ENCODE results near the gene ZNF672. TPM values are rescaled to one million over a fixed set of nuclear protein-coding genes. Genes with fewer than 3 reads are reported as not detected.

The ZNF672 gene
- total and polyA plus RNA-seq, 12 donors: 16.1 to 44.4 (median 36.7) TPM

GRCh38 chr1:248818505-248819374, 19.3 kb upstream of the ZNF672 start:
- ATAC-seq (peak in 4 of 8 donors; percentile 7 to 37 (median 14)), DNase-seq (no peak)
- Histone ChIP-seq H3K4me1 (peaks cover 5 to 75% (median 52%) of the 10 kb centered on the region in 9 donors), H3K27me3 (no peaks in the 10 kb centered on the region), H3K9me3 (no peaks in the 10 kb centered on the region), H3K4me3 (no peak overlapping the region), H3K36me3 (peaks cover 0 to 87% (median 22%) of the 10 kb centered on the region in 9 donors), H3K27ac (peak overlapping the region in 3 of 10 donors; percentile 22 to 58 (median 41))
- TF ChIP-seq CTCF (IDR thresholded peaks at IDR 0.05): no peak
- 53 to 60% methylated on average over 5 of the region's 5 CpGs for WGBS, 2 donors
- intact Hi-C loops (cut with DNase I): no loop called here

GRCh38 chr1:248820041-248820585, 17.9 kb upstream of the ZNF672 start:
- WGBS, 2 donors: 80 to 82% methylated on average over 7 of the region's 7 CpGs
- no peak for TF ChIP-seq CTCF (IDR thresholded peaks at IDR 0.05)
- Histone ChIP-seq H3K27ac (peak overlapping the region in 2 of 10 donors; percentile 25 to 53), H3K4me1 (peaks cover 18 to 89% (median 65%) of the 10 kb centered on the region in 9 donors), H3K4me3 (no peak overlapping the region), H3K27me3 (no peaks in the 10 kb centered on the region), H3K9me3 (no peaks in the 10 kb centered on the region), H3K36me3 (peaks cover 0 to 84% (median 11%) of the 10 kb centered on the region in 9 donors)
- no peak for ATAC-seq
- DNase-seq: no peak
- intact Hi-C loops (cut with DNase I): no loop called here

GRCh38 chr1:248821101-248821500, 16.9 kb upstream of the ZNF672 start:
- intact Hi-C loops (cut with DNase I): no loop called here

More at GRCh38 chr1:248821101-248821500, 16.9 kb upstream of the ZNF672 start:
- peaks cover 19 to 90% (median 67%) of the 10 kb centered on the region in 9 donors for H3K4me1 ChIP-seq
- no peaks in the 10 kb centered on the region for H3K27me3 ChIP-seq
- peak overlapping the region in 6 of 10 donors; percentile 25 to 55 (median 50) for H3K27ac ChIP-seq
- no peak overlapping the region for H3K4me3 ChIP-seq
- TF ChIP-seq CTCF (IDR thresholded peaks at IDR 0.05): no peak
- H3K9me3 ChIP-seq: no peaks in the 10 kb centered on the region
- ATAC-seq: peak in 2 of 8 donors; percentile 6 to 22
- 34 to 49% methylated on average over 3 of the region's 3 CpGs for WGBS, 2 donors
- peaks cover 0 to 74% (median 6%) of the 10 kb centered on the region in 9 donors for H3K36me3 ChIP-seq
- no peak for DNase-seq
